ENCODE data around the gene PAFAH1B1.
"Not testable (repeated sequence)": the region's sequence is repeated elsewhere in the genome, so short reads cannot be mapped to it uniquely, and the experiment has no call there.

Gene PAFAH1B1

DNA sequence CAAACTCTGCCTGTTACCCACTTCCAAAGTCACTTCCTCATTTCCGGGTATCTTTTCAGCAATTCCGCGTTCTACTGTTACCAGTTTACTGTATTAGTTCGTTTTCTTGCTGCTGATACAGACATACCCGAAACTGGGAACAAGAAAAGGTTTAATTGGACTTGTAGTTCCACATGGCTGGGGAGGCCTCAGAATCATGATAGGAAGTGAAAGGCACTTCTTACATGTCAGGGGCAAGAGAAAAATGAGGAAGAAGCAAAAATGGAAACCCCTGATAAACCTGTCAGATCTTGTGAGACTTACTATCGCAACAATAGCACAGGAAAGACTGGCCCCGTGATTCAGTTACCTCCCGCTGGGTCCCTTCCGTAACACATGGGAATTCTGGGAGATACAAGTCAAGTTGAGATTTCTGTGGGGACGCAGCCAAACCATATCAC is 30.9 kb downstream of the PAFAH1B1 start:
- TF ChIP-seq, protein P1, sequence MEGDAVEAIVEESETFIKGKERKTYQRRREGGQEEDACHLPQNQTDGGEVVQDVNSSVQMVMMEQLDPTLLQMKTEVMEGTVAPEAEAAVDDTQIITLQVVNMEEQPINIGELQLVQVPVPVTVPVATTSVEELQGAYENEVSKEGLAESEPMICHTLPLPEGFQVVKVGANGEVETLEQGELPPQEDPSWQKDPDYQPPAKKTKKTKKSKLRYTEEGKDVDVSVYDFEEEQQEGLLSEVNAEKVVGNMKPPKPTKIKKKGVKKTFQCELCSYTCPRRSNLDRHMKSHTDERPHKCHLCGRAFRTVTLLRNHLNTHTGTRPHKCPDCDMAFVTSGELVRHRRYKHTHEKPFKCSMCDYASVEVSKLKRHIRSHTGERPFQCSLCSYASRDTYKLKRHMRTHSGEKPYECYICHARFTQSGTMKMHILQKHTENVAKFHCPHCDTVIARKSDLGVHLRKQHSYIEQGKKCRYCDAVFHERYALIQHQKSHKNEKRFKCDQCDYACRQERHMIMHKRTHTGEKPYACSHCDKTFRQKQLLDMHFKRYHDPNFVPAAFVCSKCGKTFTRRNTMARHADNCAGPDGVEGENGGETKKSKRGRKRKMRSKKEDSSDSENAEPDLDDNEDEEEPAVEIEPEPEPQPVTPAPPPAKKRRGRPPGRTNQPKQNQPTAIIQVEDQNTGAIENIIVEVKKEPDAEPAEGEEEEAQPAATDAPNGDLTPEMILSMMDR (IDR thresholded peaks at IDR 0.05; ENCODE audit: low read depth, low read length, missing control alignments): no peak
- peak overlapping the region; percentile 4; the same call in 1 of the 2 replicates for H3K4me3 ChIP-seq (ENCODE audit: low read depth, low read length)
- peak; percentile 48 for DNase-seq (ENCODE audit: low read depth)

DNA sequence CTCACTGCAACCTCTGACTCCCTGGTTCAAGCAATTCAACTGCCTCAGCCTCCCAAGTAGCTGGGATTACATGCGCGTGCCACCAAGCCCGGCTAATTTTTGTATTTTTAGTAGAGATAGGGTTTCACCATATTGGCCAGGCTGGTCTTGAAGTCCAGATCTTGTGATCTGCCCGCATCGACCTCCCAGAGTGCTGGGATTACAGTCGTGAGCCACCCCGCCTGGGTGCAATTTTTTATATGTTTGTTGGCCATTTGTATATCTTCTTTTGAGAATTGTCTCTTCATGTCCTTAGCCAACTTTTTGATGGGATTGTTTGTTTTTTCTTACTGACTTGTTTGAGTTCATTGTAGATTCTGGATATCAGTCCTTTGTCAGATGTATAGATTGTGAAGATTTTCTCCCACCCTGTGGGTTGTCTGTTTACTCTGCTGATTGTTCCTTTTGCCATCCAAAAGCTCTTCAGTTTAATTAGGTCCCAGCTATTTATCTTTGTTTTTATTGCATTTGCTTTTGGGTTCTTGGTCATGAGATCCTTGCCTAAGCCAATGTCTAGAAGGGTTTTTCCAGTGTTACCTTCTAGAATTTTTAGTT is 33.3 kb downstream of the PAFAH1B1 start:
- not testable (repeated sequence) for DNase-seq (ENCODE audit: low read depth); H3K4me3 ChIP-seq (ENCODE audit: low read depth, low read length)

DNA sequence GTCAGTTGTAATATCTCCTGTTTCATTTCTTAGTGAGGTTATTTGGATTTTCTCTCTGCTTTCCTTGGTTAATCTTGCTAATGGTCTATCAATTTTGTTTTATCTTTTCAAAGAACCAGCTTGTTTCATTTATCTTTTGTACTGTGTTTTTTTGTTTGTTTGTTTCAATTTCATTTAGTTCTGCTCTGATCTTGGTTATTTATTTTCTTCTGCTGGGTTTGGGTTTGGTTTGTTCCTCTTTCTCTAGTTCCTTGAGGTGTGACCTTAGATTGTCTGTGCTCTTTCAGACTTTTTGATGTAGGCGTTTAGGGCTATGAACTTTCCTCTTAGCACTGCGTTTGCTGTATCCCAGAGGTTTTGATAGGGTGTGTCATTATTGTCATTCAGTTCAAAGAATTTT is 35.5 kb downstream of the PAFAH1B1 start:
- DNase-seq (ENCODE audit: low read depth); H3K4me3 ChIP-seq (ENCODE audit: low read depth, low read length): not testable (repeated sequence)

DNA sequence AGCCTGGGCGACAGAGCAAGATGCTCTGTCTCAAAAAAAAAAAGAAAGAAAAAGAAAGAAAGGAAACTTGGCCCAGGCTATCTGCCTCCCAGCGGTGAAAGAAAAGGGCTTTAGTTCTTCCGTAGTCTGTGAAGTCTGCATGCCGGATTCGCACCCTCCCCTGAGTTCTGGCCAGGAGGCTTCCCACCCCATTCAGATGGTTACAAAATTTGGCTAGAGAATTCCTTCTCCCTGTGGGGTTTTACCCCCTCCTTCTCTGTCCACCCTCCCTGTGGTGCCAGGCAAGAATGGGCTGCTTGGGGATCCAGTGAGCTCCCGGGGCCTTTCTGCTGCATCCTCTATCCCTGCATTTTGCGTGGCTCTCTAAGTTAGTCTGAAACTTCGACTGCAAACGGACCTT is 37.8 kb downstream of the PAFAH1B1 start:
- TF ChIP-seq, protein P1 (IDR thresholded peaks at IDR 0.05; ENCODE audit: low read depth, low read length, missing control alignments): no peak
- H3K4me3 ChIP-seq (ENCODE audit: low read depth, low read length): no peak overlapping the region
- DNase-seq (ENCODE audit: low read depth): no peak

GRCh38 chr17:2634361-2634960 is 41.0 kb downstream of the PAFAH1B1 start:
- TF ChIP-seq, protein P1 (IDR thresholded peaks at IDR 0.05; ENCODE audit: low read depth, low read length, missing control alignments): no peak

GRCh38 chr17:2635241-2635640 is 41.8 kb downstream of the PAFAH1B1 start:
- H3K4me3 ChIP-seq (ENCODE audit: low read depth, low read length): no peak overlapping the region
- DNase-seq (ENCODE audit: low read depth): no peak
- TF ChIP-seq, protein P1 (IDR thresholded peaks at IDR 0.05; ENCODE audit: low read depth, low read length, missing control alignments): no peak

More at GRCh38 chr17:2634361-2634960, 41.0 kb downstream of the PAFAH1B1 start:
- H3K4me3 ChIP-seq (ENCODE audit: low read depth, low read length): no peak overlapping the region
- no peak for DNase-seq (ENCODE audit: low read depth)

DNA sequence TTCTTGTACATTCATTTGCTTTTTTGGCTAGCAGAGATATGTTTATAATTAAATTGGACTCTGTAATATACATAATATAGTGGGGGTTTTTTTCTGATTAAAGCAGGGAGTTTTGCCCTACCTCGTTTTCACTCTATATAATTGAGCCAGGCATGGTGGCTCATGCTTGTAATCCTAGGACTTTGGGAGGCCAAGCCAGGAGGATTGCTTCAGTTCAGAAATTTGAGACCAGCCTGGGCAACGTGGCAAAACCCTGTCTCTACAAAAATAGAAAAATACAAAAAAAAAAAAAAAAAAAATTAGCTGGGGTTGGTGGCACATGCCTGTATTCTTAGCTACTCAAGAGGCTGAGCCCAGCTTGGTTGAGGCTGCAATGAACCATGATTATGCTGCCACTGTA is 42.2 kb downstream of the PAFAH1B1 start:
- H3K4me3 ChIP-seq (ENCODE audit: low read depth, low read length): no peak overlapping the region
- TF ChIP-seq, protein P1 (IDR thresholded peaks at IDR 0.05; ENCODE audit: low read depth, low read length, missing control alignments): no peak
- no peak for DNase-seq (ENCODE audit: low read depth)

Data from GM12864 (cell line).